Natural killer cell (primary cell): Measurements from ENCODE around the gene LACRT. TPM values are rescaled to one million over a fixed set of nuclear protein-coding genes. Genes with fewer than 3 reads are reported as not detected.
A peak's percentile ranks its signal among the peaks of the same experiment; 100 is the strongest.

Experiments used
- ATAC-seq, 3 donors: fragments of 150-1000 bp in 2 of 3; fragments of 200-7000 bp in 1 of 3; cut with Tn5 transposase; 1 replicate in 1 of 3; 2 replicates in 2 of 3; pipeline ENCODE4 v1.10.0; 2021; ENCODE audit warnings: mild to moderate bottlenecking in 2 of 3, moderate library complexity in 2 of 3
- DNase-seq, 2 donors: peaks; one replicate each; pipeline versions ENCODE4 v3.0.0 to v3.0.0-alpha.2; 2013 to 2021; ENCODE audit warnings: mixed read lengths in 1 of 2
- H3K27ac ChIP-seq: one replicate; pipeline ENCODE4 v1.5.1; 2013; ENCODE audit warnings: mild to moderate bottlenecking, low read length
- H3K27me3 ChIP-seq: one replicate; pipeline ENCODE4 v1.6.1; 2013; ENCODE audit warnings: low read length; ENCODE audit not compliant: control insufficient read depth, insufficient read depth
- H3K36me3 ChIP-seq: one replicate; pipeline ENCODE4 v1.6.1; 2013; ENCODE audit warnings: low read length; ENCODE audit not compliant: control insufficient read depth, insufficient read depth
- H3K4me1 ChIP-seq: one replicate; pipeline ENCODE4 v1.6.1; 2013; ENCODE audit warnings: low read length; ENCODE audit not compliant: control insufficient read depth, insufficient read depth
- H3K4me3 ChIP-seq: one replicate; pipeline ENCODE4 v1.5.1; 2013; ENCODE audit warnings: low read length
- H3K9me3 ChIP-seq: one replicate; pipeline ENCODE4 v1.6.1; 2013; ENCODE audit warnings: low read length; ENCODE audit not compliant: control insufficient read depth, insufficient read depth
- H3K27ac Mint-ChIP-seq, 2 donors: one replicate each; pipeline ENCODE4 v1.8.0; 2022; ENCODE audit warnings: mild to moderate bottlenecking in 2 of 2, mixed read lengths in 2 of 2, moderate library complexity in 1 of 2
- H3K27me3 Mint-ChIP-seq, 2 donors: one replicate each; pipeline ENCODE4 v1.8.0; 2022; ENCODE audit warnings: low read depth in 2 of 2, mixed read lengths in 2 of 2
- H3K36me3 Mint-ChIP-seq: one replicate; pipeline ENCODE4 v1.8.0; 2022; ENCODE audit warnings: mixed read lengths
- H3K4me1 Mint-ChIP-seq, 2 donors: one replicate each; pipeline ENCODE4 v1.8.0; 2022; ENCODE audit warnings: mixed read lengths in 2 of 2
- H3K4me3 Mint-ChIP-seq: one replicate; pipeline ENCODE4 v1.8.0; 2022; ENCODE audit warnings: mild to moderate bottlenecking, moderate library complexity, mixed read lengths
- H3K9me3 Mint-ChIP-seq, 2 donors: one replicate each; pipeline ENCODE4 v1.8.0; 2022; ENCODE audit warnings: mixed read lengths in 2 of 2
- WGBS: methylation state at CpG from one replicate; pipeline ENCODE4 v1.1.7; 2013; ENCODE audit warnings: missing lambda C conversion rate; ENCODE audit not compliant: insufficient coverage; 5-methylcytosine and 5-hydroxymethylcytosine counted together
- intact Hi-C: fragments of 100-400 bp; cut with micrococcal nuclease; formaldehyde crosslinking; loops from one replicate; pipeline ENCODE4 v1.14.2; 2022
- total RNA-seq, 4 donors: library from RNA; stranded (reverse); fragments of 120-200 nt in 1 of 4; gene quantifications; one replicate each; pipeline versions ENCODE4 v1.2.3 to v1.2.4, GENCODE V29; 2013 to 2022
- TF ChIP-seq, protein P1 (sequence below): fragments of 200-600 bp; IDR thresholded peaks from one replicate; pipeline ENCODE4 v1.8.0; 2022; ENCODE audit warnings: antibody characterized with exemption

LACRT gene
- total RNA-seq, 3 donors from 2014 or later (not counting 1 experiment from before 2014, with no cell fraction given): not detected

DNA sequence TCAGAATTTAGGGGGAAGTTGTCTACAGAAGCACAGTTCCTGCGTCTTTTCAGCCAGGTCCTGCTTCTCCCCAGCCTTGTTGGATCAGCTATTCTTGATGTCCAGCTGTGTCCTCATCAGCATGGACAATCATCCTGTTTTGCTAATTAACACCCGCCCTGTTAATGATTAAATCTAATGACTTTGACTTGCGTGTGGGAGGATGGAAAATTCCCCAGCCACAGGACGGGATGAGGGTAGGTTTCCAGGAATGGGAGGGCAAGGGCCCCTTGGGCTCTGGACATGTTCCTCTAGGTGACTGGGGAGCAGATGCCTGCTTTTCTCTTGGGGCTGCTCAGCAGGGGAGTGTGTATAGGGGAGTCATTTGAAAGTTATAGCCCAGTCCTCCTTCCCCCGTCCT is 41.0 kb downstream of the LACRT start:
- Histone ChIP-seq H3K4me1 (peaks cover 3% of the 10 kb centered on the region), H3K36me3 (no peaks in the 10 kb centered on the region), H3K4me3 (no peak overlapping the region), H3K27ac (no peak overlapping the region), H3K9me3 (no peaks in the 10 kb centered on the region), H3K27me3 (peaks cover 9% of the 10 kb centered on the region)
- Mint-ChIP-seq H3K27ac (no peak overlapping the region), H3K4me1 (peaks cover 4% of the 10 kb centered on the region in 2 donors), H3K36me3 (no peaks in the 10 kb centered on the region), H3K4me3 (no peak overlapping the region), H3K27me3 (peaks cover 28 to 45% of the 10 kb centered on the region in 2 donors), H3K9me3 (no peaks in the 10 kb centered on the region)
- DNase-seq: no peak
- intact Hi-C loops: no loop called here
- TF ChIP-seq, protein P1, sequence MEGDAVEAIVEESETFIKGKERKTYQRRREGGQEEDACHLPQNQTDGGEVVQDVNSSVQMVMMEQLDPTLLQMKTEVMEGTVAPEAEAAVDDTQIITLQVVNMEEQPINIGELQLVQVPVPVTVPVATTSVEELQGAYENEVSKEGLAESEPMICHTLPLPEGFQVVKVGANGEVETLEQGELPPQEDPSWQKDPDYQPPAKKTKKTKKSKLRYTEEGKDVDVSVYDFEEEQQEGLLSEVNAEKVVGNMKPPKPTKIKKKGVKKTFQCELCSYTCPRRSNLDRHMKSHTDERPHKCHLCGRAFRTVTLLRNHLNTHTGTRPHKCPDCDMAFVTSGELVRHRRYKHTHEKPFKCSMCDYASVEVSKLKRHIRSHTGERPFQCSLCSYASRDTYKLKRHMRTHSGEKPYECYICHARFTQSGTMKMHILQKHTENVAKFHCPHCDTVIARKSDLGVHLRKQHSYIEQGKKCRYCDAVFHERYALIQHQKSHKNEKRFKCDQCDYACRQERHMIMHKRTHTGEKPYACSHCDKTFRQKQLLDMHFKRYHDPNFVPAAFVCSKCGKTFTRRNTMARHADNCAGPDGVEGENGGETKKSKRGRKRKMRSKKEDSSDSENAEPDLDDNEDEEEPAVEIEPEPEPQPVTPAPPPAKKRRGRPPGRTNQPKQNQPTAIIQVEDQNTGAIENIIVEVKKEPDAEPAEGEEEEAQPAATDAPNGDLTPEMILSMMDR: no peak
- 88% methylated on average over 5 of the region's 5 CpGs for WGBS
- no peak for ATAC-seq

- Histone ChIP-seq H3K4me1 (peaks cover 7% of the 10 kb centered on the region), H3K27me3 (peaks cover 11% of the 10 kb centered on the region), H3K4me3 (no peak overlapping the region), H3K9me3 (no peaks in the 10 kb centered on the region), H3K36me3 (no peaks in the 10 kb centered on the region), H3K27ac (no peak overlapping the region)
- 62% methylated on average over 3 of the region's 4 CpGs for WGBS
- no peak for ATAC-seq
- peaks cover 28 to 48% of the 10 kb centered on the region in 2 donors for H3K27me3 Mint-ChIP-seq
- H3K4me1 Mint-ChIP-seq: peaks cover 6% of the 10 kb centered on the region in 2 donors
- H3K27ac Mint-ChIP-seq: no peak overlapping the region
- TF ChIP-seq, protein P1: no peak
- no peaks in the 10 kb centered on the region for H3K9me3 Mint-ChIP-seq
- no peak for DNase-seq
- no peak overlapping the region for H3K4me3 Mint-ChIP-seq
- intact Hi-C loops: no loop called here
- no peaks in the 10 kb centered on the region for H3K36me3 Mint-ChIP-seq
Measured at GRCh38 chr12:54593135-54593534, 41.6 kb downstream of the LACRT start.

DNA sequence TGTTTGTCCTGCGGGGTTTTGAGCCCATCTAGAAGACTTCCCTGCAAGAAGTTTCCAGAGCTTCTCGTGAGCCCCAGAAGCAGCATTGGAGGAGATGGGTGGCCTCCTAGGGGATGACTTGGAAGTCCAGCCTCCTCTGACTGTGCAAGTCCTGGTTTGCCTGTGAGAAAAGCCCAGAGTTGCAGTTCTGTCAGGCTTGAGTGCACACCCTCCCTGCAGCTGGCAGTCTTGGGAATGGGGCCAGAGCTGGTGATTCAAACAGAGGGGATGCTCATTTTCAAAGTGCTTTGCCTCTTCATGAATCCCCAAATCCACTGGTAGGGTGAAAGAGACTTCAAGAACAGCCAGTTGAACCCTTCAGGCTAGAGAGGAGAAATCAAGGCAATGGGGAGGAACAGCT is 42.4 kb downstream of the LACRT start:
- H3K4me1 Mint-ChIP-seq: peaks cover 6% of the 10 kb centered on the region in 2 donors
- no peak overlapping the region for H3K4me3 ChIP-seq
- H3K9me3 ChIP-seq: no peaks in the 10 kb centered on the region
- H3K27ac Mint-ChIP-seq: no peak overlapping the region
- WGBS: 93% methylated on average over 2 of the region's 2 CpGs
- TF ChIP-seq, protein P1: no peak
- H3K9me3 Mint-ChIP-seq: no peaks in the 10 kb centered on the region
- DNase-seq (no peak), ATAC-seq (no peak)
- H3K36me3 Mint-ChIP-seq: no peaks in the 10 kb centered on the region
- H3K27me3 ChIP-seq: peaks cover 16% of the 10 kb centered on the region
- no peak overlapping the region for H3K27ac ChIP-seq
- H3K36me3 ChIP-seq: no peaks in the 10 kb centered on the region
- peaks cover 36 to 54% of the 10 kb centered on the region in 2 donors for H3K27me3 Mint-ChIP-seq
- peaks cover 8% of the 10 kb centered on the region for H3K4me1 ChIP-seq
- intact Hi-C loops: no loop called here
- H3K4me3 Mint-ChIP-seq: no peak overlapping the region

DNA sequence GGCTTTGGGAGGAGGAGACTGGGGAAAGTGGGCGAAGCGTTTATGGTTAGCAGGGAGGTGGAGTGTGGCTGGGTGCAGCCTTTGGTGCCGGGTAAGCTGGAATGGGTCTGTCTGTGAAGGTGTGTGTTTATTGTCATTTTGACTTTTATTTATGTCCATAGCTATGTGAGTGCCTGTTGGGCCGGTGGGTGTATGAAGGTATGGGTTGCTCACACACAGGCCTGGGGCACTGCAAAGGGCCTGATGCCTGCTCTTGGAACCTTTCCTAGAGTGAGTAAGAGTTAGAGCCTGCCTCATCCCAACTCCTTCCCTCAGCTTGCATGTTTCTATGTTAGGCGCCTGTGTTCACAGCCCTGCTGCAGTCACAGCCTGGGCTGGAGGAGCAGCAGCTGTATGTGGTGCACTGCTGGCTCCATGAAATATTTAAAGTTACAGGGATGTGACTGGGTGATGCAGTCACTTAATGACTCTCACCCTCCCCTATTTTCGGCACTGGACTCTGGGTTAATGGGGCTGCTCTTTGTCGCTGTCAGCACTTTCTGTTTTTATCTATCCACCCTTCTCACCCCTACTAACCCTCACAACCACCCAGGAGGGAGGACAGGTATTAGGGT is 43.6 kb downstream of the LACRT start:
- Histone ChIP-seq H3K4me1 (peaks cover 8% of the 10 kb centered on the region), H3K4me3 (no peak overlapping the region), H3K27me3 (peaks cover 21% of the 10 kb centered on the region), H3K9me3 (no peaks in the 10 kb centered on the region), H3K36me3 (no peaks in the 10 kb centered on the region), H3K27ac (no peak overlapping the region)
- Mint-ChIP-seq H3K9me3 (no peaks in the 10 kb centered on the region), H3K27ac (no peak overlapping the region), H3K4me1 (peaks cover 6% of the 10 kb centered on the region in 2 donors), H3K4me3 (no peak overlapping the region), H3K36me3 (no peaks in the 10 kb centered on the region), H3K27me3 (peaks cover 47 to 57% of the 10 kb centered on the region in 2 donors)
- DNase-seq: no peak
- 94% methylated on average over 5 of the region's 7 CpGs for WGBS
- intact Hi-C loops: no loop called here
- TF ChIP-seq, protein P1: no peak
- peak in 1 of 3 donors; percentile 11 for ATAC-seq
